A549 (cell line): ENCODE data around the gene RAP2B. TPM values are rescaled to one million over a fixed set of nuclear protein-coding genes. Genes with fewer than 3 reads are reported as not detected.
A peak's percentile ranks its signal among the peaks of the same experiment; 100 is the strongest.

Experiments used
- ATAC-seq, 2 experiments: fragments of 200-7000 bp in 1 of 2; fragments of >200 bp in 1 of 2; cut with Nextera tagmentation in 1 of 2; cut with Tn5 transposase in 1 of 2; 3 replicates each; pipeline versions ENCODE4 v1.8.0 to v1.9.1; 2018 to 2020; ENCODE audit warnings: mild to moderate bottlenecking in 1 of 2, moderate library complexity in 1 of 2
- CTCF ChIA-PET: fragments of 300-600 bp; sonication (Branson Sonifier 250); formaldehyde crosslinking; extraction: SDS; loops from one replicate; lab custom pipeline; 2021; ENCODE audit warnings: antibody characterized with exemption, inconsistent platforms; lab: Yijun Ruan, JAX
- POLR2A ChIA-PET: fragments of 350-600 bp; formaldehyde crosslinking; extraction: SDS; loops from one replicate; lab custom pipeline; 2021; ENCODE audit warnings: antibody characterized with exemption, inconsistent platforms; lab: Yijun Ruan, JAX
- DNase-seq, 2 experiments: peaks; one replicate each; pipeline versions ENCODE4 v3.0.0 to v3.0.0-alpha.2; 2011 to 2016; ENCODE audit warnings: low read depth in 1 of 2, low spot score in 1 of 2
- FAIRE-seq: peaks from 2 replicates; lab custom pipeline; 2011; peaks lifted over from hg19 to GRCh38; lab: Jason Lieb, UNC
- H3K27ac ChIP-seq, 2 experiments: fragments of >200 bp; sonication (Bioruptor Twin); formaldehyde crosslinking; 3 replicates each; pipeline ENCODE4 v1.5.1; 2016 to 2017
- H3K4me1 ChIP-seq: fragments of >200 bp; sonication (Bioruptor Twin); formaldehyde crosslinking; 3 replicates; pipeline ENCODE4 v1.6.1; 2016
- H3K4me2 ChIP-seq: fragments of >200 bp; sonication (Bioruptor Twin); formaldehyde crosslinking; 3 replicates; pipeline ENCODE4 v1.6.1; 2016
- H3K4me3 ChIP-seq: fragments of >200 bp; sonication (Bioruptor Twin); formaldehyde crosslinking; 3 replicates; pipeline ENCODE4 v1.5.1; 2016
- H3K9me3 ChIP-seq: fragments of >200 bp; sonication (Bioruptor Twin); formaldehyde crosslinking; 3 replicates; pipeline ENCODE4 v1.6.1; 2016
- CHD4 ChIP-seq: fragments of 200-600 bp; sonication (generic); IDR thresholded peaks from 2 replicates; pipeline ENCODE4 v1.6.1; 2016; ENCODE audit warnings: antibody characterized with exemption, mild to moderate bottlenecking, borderline replicate concordance
- EP300 ChIP-seq, 2 experiments: fragments of >200 bp; sonication (Bioruptor Twin); formaldehyde crosslinking; IDR thresholded peaks; 2 replicates in 1 of 2; 3 replicates in 1 of 2; pipeline ENCODE4 v1.6.1; 2016 to 2017
- ESRRA ChIP-seq: fragments of 150-350 bp; IDR thresholded peaks from 2 replicates; pipeline ENCODE4 v1.6.1; 2014; ENCODE audit warnings: mild to moderate bottlenecking, low read length, borderline replicate concordance
- GATA3 ChIP-seq: IDR thresholded peaks from 2 replicates; pipeline ENCODE4 v1.6.1; 2012; ENCODE audit warnings: borderline replicate concordance
- HOXB13 ChIP-seq: fragments of 250-450 bp; sonication (Bioruptor Pico); IDR thresholded peaks from 2 replicates; pipeline ENCODE4 v1.5.0; 2020; ENCODE audit warnings: low read depth, mild to moderate bottlenecking, moderate library complexity
- JUN ChIP-seq, 2 experiments: fragments of >200 bp; sonication (Bioruptor Twin); formaldehyde crosslinking; IDR thresholded peaks; 2 replicates in 1 of 2; 3 replicates in 1 of 2; pipeline ENCODE4 v1.6.1; 2016 to 2017
- KDM1A ChIP-seq: fragments of 200-600 bp; sonication (generic); IDR thresholded peaks from 2 replicates; pipeline ENCODE4 v1.6.1; 2016; ENCODE audit warnings: low read depth, mild to moderate bottlenecking
- KDM5A ChIP-seq: fragments of 200-600 bp; sonication (generic); IDR thresholded peaks from 2 replicates; pipeline ENCODE4 v1.6.1; 2016; ENCODE audit warnings: antibody characterized with exemption, mild to moderate bottlenecking
- MYC ChIP-seq: IDR thresholded peaks from 2 replicates; pipeline ENCODE4 v1.6.1; 2012; ENCODE audit warnings: mild to moderate bottlenecking, inconsistent platforms, low read length, improper control_type of control experiment, borderline replicate concordance
- NFE2L2 ChIP-seq: fragments of 150-350 bp; conservative IDR thresholded peaks from 2 replicates; pipeline ENCODE4 v1.6.1; 2014; ENCODE audit warnings: low read length
- NR3C1 ChIP-seq: fragments of >200 bp; sonication (Bioruptor Twin); formaldehyde crosslinking; IDR thresholded peaks from 3 replicates; pipeline ENCODE4 v1.6.1; 2017
- POLR2AphosphoS2 ChIP-seq: conservative IDR thresholded peaks from 2 replicates; pipeline ENCODE4 v1.6.1; 2012; ENCODE audit warnings: low read length, improper control_type of control experiment, inconsistent platforms
- RAD21 ChIP-seq, 2 experiments: fragments of >200 bp in 1 of 2; sonication (Bioruptor Twin) in 1 of 2; formaldehyde crosslinking in 1 of 2; IDR thresholded peaks in 1 of 2; conservative IDR thresholded peaks in 1 of 2; 2 replicates in 1 of 2; 3 replicates in 1 of 2; pipeline ENCODE4 v1.6.1; 2012 to 2018; ENCODE audit warnings: inconsistent platforms in 1 of 2
- RARB ChIP-seq: fragments of 250-450 bp; sonication (Bioruptor Pico); IDR thresholded peaks from 2 replicates; pipeline ENCODE4 v1.8.0; 2021; ENCODE audit warnings: mild to moderate bottlenecking, moderate library complexity
- RFX5 ChIP-seq: fragments of 450-650 bp; IDR thresholded peaks from 2 replicates; pipeline ENCODE4 v1.7.1; 2014; ENCODE audit warnings: antibody characterized with exemption, mild to moderate bottlenecking, moderate library complexity
- RNF2 ChIP-seq: fragments of 200-600 bp; sonication (generic); IDR thresholded peaks from 2 replicates; pipeline ENCODE4 v1.6.1; 2016; ENCODE audit warnings: low read depth, mild to moderate bottlenecking, antibody characterized with exemption, moderate library complexity, borderline replicate concordance
- SREBF2 ChIP-seq: fragments of 450-650 bp; IDR thresholded peaks from 2 replicates; pipeline ENCODE4 v1.6.1; 2014; ENCODE audit warnings: mild to moderate bottlenecking, moderate library complexity
- TFCP2L1 ChIP-seq: fragments of 250-450 bp; sonication (Bioruptor Pico); IDR thresholded peaks from 2 replicates; pipeline ENCODE4 v1.5.0; 2021; ENCODE audit warnings: mild to moderate bottlenecking
- TP53 ChIP-seq: fragments of 250-450 bp; sonication (Bioruptor Pico); IDR thresholded peaks from 2 replicates; pipeline ENCODE4 v1.5.0; 2021; ENCODE audit warnings: mild to moderate bottlenecking, moderate library complexity
- ZFP36 ChIP-seq: fragments of 450-650 bp; IDR thresholded peaks from 2 replicates; pipeline ENCODE4 v1.6.1; 2014; ENCODE audit warnings: borderline replicate concordance; ENCODE audit not compliant: partially characterized antibody
- ZSCAN20 ChIP-seq: fragments of 250-450 bp; sonication (Bioruptor Pico); IDR thresholded peaks from 2 replicates; pipeline ENCODE4 v1.8.0; 2022; ENCODE audit warnings: mild to moderate bottlenecking, moderate library complexity
- WGBS: methylation state at CpG from one replicate; pipeline ENCODE4 v1.1.6; 2017; ENCODE audit errors: missing lambda C conversion rate; 5-methylcytosine and 5-hydroxymethylcytosine counted together
- polyA plus RNA-seq, 4 experiments: library from polyadenylated mRNA; depleted of rRNA in 3 of 4; stranded (reverse); fragments of >200 nt; fragmentation: RNase III in 1 of 4; extraction: RNeasy Plus Mini Kit Qiagen cat#74134 plus additional on column Dnase treatment in 1 of 4; gene quantifications; 2 replicates in 3 of 4; 3 replicates in 1 of 4; pipeline ENCODE4 v1.2.3, GENCODE V29; 2011 to 2017
- TF ChIP-seq, protein P1 (sequence below): fragments of >200 bp; sonication (Bioruptor Twin); formaldehyde crosslinking; IDR thresholded peaks from 3 replicates; pipeline ENCODE4 v1.5.1; 2016
- TF ChIP-seq, protein P2 (sequence below): IDR thresholded peaks from 2 replicates; pipeline ENCODE4 v1.6.1; 2012
- TF ChIP-seq, protein P3 (sequence below): fragments of 450-650 bp; IDR thresholded peaks from 2 replicates; pipeline ENCODE4 v1.6.1; 2014; ENCODE audit warnings: antibody characterized with exemption
- TF ChIP-seq, protein P4 (sequence below): fragments of 250-450 bp; sonication (Bioruptor Pico); IDR thresholded peaks from 2 replicates; pipeline ENCODE4 v1.5.0; 2021; ENCODE audit warnings: mild to moderate bottlenecking, moderate library complexity, borderline replicate concordance

The RAP2B gene
- polyA plus RNA-seq, 2 of the 4 experiments (the other 2 are of a cell fraction), result 5.6 to 6.7 TPM

DNA sequence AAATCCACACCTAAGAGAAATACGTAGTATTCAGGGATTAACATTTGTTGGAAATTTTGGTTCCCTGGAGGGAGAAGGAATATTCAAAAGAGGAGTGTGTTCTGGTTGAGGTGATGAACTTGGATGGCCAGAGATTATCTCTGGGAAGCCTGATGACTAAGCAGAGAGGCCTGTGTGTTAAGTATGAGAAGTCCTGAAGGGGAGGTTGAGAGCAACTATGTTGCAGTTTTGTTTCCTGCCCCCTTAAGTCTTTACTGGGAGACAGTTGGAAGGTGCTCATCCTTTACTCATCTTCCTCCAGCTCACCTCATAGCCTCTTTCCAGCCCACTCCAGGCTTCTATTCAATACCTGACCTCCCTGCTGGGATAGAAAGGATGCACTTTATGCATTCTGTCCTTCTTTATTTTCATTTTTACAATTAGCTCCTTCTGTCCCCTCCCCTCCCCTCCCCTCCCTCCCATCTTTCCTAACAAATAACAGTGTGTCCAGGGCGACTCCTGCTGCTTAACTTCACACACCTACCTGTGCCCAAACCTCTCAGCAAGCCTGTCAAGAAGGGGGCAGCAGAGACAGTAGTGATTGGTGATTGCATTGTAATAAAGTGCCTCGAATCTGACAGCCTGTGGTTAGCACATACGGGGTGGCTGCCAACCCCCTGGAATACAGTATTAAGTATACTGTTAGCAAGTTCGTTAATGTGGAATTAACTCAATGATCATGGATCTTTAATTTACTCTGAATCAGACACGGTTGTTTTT lies 11.9 kb downstream of the RAP2B start:
- H3K4me3 ChIP-seq, result no peak overlapping the region
- peak; percentile 78 to 81 for ATAC-seq
- no peak overlapping the region for H3K27ac ChIP-seq
- TF ChIP-seq, protein P1, sequence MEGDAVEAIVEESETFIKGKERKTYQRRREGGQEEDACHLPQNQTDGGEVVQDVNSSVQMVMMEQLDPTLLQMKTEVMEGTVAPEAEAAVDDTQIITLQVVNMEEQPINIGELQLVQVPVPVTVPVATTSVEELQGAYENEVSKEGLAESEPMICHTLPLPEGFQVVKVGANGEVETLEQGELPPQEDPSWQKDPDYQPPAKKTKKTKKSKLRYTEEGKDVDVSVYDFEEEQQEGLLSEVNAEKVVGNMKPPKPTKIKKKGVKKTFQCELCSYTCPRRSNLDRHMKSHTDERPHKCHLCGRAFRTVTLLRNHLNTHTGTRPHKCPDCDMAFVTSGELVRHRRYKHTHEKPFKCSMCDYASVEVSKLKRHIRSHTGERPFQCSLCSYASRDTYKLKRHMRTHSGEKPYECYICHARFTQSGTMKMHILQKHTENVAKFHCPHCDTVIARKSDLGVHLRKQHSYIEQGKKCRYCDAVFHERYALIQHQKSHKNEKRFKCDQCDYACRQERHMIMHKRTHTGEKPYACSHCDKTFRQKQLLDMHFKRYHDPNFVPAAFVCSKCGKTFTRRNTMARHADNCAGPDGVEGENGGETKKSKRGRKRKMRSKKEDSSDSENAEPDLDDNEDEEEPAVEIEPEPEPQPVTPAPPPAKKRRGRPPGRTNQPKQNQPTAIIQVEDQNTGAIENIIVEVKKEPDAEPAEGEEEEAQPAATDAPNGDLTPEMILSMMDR, result 0 out of 3 replicates have a peak, but pooled peaks have one; percentile 18
- TF ChIP-seq MYC (no peak), RAD21 (conservative IDR thresholded peaks at IDR 0.05 in 1 of 2, IDR thresholded peaks at IDR 0.05 in 1 of 2) (peak; percentile 17 to 36; a peak in 2 of 5 replicates)
- POLR2A ChIA-PET, result no interaction called here
- no peak overlapping the region for H3K4me2 ChIP-seq
- CTCF ChIA-PET, result interaction anchor here (1.2 to 1.8 kb wide), 2 partner anchors 9 to 146 kb away, joined by 3 to 8 read pairs; no protein-coding TSS in a partner anchor
- DNase-seq, result peak in 1 of 2 experiments; percentile 28
- peaks cover 13% of the 10 kb centered on the region; the same call in 1 of the 3 replicates for H3K4me1 ChIP-seq
- no peaks in the 10 kb centered on the region for H3K9me3 ChIP-seq
- no peak for FAIRE-seq
- 57% methylated on average over 5 of the region's 6 CpGs for WGBS

DNA sequence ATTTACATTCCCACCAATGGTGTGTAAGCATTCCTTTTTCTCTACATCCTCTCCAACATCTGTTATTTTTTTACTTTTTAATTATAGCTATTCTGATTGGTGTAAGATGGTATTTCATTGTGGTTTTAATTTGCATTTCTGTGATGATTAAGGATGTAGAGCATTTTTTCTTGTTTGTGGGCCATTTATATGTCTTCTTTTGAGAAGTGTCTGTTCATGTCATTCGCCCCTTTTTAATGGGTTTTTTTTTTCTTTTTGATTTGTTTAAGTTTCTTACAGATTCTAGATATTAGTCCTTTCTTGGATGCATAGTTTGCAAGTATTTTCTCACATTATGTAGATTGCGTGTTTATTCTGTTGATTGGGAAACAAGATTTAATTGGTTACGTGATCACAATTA lies 14.2 kb downstream of the RAP2B start:
- TF ChIP-seq KDM5A, result no peak
- no peak for TF ChIP-seq NFE2L2
- no peak for TF ChIP-seq MYC
- no peak for TF ChIP-seq POLR2AphosphoS2
- no peak for TF ChIP-seq GATA3
- no peak for TF ChIP-seq CHD4
- TF ChIP-seq, protein P2, sequence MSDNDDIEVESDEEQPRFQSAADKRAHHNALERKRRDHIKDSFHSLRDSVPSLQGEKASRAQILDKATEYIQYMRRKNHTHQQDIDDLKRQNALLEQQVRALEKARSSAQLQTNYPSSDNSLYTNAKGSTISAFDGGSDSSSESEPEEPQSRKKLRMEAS, result no peak
- TF ChIP-seq ZSCAN20 (CRISPR knock-in tag), result no peak
- TF ChIP-seq TFCP2L1, result no peak
- no peak for TF ChIP-seq RFX5
- ATAC-seq (no peak), FAIRE-seq (no peak), DNase-seq (no peak)
- WGBS, result 87% methylated on average over 3 of the region's 3 CpGs
- ChIA-PET CTCF (interaction anchor here (0.7 kb wide), 1 partner anchor 11 kb away, joined by 6 read pairs; no protein-coding TSS in a partner anchor), POLR2A (no interaction called here)
- Histone ChIP-seq H3K4me3 (no peak overlapping the region), H3K27ac (no peak overlapping the region), H3K4me2 (no peak overlapping the region), H3K4me1 (peaks cover 9% of the 10 kb centered on the region; the same call in 1 of the 3 replicates), H3K9me3 (no peaks in the 10 kb centered on the region)

DNA sequence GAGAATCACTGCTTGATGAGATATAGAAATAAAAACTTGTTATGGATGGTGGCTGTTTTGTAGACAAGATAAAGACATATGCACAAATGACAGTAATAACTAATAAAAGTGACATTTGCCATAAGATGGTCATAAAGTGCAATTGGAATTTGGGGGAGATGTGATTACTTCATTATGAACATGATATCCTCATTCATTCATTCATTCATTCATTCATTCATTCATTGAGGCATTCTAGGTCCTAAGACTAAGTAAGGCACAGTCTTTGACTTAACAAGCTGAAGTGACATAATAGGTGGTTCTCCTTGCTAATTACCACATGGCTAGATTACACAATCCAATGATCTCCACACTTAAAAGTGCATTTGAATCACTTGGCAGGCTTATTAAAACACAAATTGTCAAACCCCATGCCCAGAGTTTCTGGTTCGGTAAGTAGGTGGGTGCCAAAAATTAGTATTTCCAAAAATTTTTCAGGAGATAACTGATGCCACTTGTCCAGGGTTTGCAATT lies 18.9 kb downstream of the RAP2B start:
- POLR2A ChIA-PET, result no interaction called here
- H3K4me2 ChIP-seq, result no peak overlapping the region
- no peak overlapping the region for H3K4me3 ChIP-seq
- DNase-seq (no peak), ATAC-seq (no peak), FAIRE-seq (no peak)
- CTCF ChIA-PET, result no interaction called here
- TF ChIP-seq NR3C1 (no peak), JUN (IDR thresholded peaks at IDR 0.05) (no peak), HOXB13 (CRISPR knock-in tag) (no peak), RARB (CRISPR knock-in tag) (no peak), TP53 (CRISPR knock-in tag) (no peak), RNF2 (no peak), RFX5 (no peak), EP300 (IDR thresholded peaks at IDR 0.05) (no peak), CHD4 (no peak), ESRRA (no peak), ZFP36 (no peak), KDM1A (no peak), SREBF2 (no peak), TFCP2L1 (no peak)
- TF ChIP-seq, protein P3, sequence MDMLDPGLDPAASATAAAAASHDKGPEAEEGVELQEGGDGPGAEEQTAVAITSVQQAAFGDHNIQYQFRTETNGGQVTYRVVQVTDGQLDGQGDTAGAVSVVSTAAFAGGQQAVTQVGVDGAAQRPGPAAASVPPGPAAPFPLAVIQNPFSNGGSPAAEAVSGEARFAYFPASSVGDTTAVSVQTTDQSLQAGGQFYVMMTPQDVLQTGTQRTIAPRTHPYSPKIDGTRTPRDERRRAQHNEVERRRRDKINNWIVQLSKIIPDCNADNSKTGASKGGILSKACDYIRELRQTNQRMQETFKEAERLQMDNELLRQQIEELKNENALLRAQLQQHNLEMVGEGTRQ, result no peak
- TF ChIP-seq, protein P4, sequence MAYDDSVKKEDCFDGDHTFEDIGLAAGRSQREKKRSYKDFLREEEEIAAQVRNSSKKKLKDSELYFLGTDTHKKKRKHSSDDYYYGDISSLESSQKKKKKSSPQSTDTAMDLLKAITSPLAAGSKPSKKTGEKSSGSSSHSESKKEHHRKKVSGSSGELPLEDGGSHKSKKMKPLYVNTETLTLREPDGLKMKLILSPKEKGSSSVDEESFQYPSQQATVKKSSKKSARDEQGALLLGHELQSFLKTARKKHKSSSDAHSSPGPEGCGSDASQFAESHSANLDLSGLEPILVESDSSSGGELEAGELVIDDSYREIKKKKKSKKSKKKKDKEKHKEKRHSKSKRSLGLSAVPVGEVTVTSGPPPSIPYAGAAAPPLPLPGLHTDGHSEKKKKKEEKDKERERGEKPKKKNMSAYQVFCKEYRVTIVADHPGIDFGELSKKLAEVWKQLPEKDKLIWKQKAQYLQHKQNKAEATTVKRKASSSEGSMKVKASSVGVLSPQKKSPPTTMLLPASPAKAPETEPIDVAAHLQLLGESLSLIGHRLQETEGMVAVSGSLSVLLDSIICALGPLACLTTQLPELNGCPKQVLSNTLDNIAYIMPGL, result no peak
- H3K4me1 ChIP-seq, result no peaks in the 10 kb centered on the region
- 100% methylated on average over 1 of the region's 1 CpG for WGBS
- H3K9me3 ChIP-seq, result no peaks in the 10 kb centered on the region
- no peak overlapping the region for H3K27ac ChIP-seq
